K562 (cell line): ENCODE measurements around the gene GGA3. TPM values are rescaled to one million over a fixed set of nuclear protein-coding genes. Genes with fewer than 3 reads are reported as not detected.

Experiments used
- BMI1 ChIP-seq: fragments of 150-350 bp; IDR thresholded peaks from 2 replicates; pipeline ENCODE4 v1.6.1; 2014; ENCODE audit warnings: low read length
- BRCA1 ChIP-seq, 2 experiments: fragments of 450-650 bp in 1 of 2; sonication (generic) in 1 of 2; formaldehyde crosslinking in 1 of 2; IDR thresholded peaks; 2 replicates each; pipeline versions ENCODE4 v1.5.0 to v1.6.1; 2017 to 2020; ENCODE audit warnings: mild to moderate bottlenecking in 1 of 2, missing genetic modification reagents in 1 of 2
- DDX20 ChIP-seq: fragments of 450-650 bp; IDR thresholded peaks from 2 replicates; pipeline ENCODE4 v1.6.1; 2016; ENCODE audit warnings: missing genetic modification characterization, low read depth, mild to moderate bottlenecking, missing compliant biosample characterization, moderate library complexity
- HDAC8 ChIP-seq: fragments of 450-650 bp; IDR thresholded peaks from 2 replicates; pipeline ENCODE4 v1.6.1; 2016; ENCODE audit warnings: mild to moderate bottlenecking, missing genetic modification characterization, moderate library complexity, missing compliant biosample characterization
- HNRNPL ChIP-seq: fragments of 200-400 bp; formaldehyde crosslinking; IDR thresholded peaks from 2 replicates; pipeline ENCODE4 v1.6.1; 2017; ENCODE audit warnings: low read depth, mild to moderate bottlenecking, low read length
- KLF1 ChIP-seq: fragments of 450-650 bp; IDR thresholded peaks from 2 replicates; pipeline ENCODE4 v1.6.1; 2016; ENCODE audit warnings: missing genetic modification characterization, missing compliant biosample characterization
- LEF1 ChIP-seq: fragments of 450-650 bp; IDR thresholded peaks from 2 replicates; pipeline ENCODE4 v1.6.1; 2016; ENCODE audit warnings: mild to moderate bottlenecking
- RNF2 ChIP-seq: sonication (generic); IDR thresholded peaks from 2 replicates; pipeline ENCODE4 v1.6.1; 2016
- SRF ChIP-seq, 2 experiments: fragments of 250-450, 450-650 bp in 1 of 2; sonication (Bioruptor Pico) in 1 of 2; sonication (generic) in 1 of 2; formaldehyde crosslinking; IDR thresholded peaks; 2 replicates each; pipeline versions ENCODE4 v1.5.0 to v1.5.1; 2020 to 2022; ENCODE audit warnings: mild to moderate bottlenecking in 1 of 2, missing genetic modification reagents in 1 of 2
- STAT5A ChIP-seq: IDR thresholded peaks from 2 replicates; pipeline ENCODE4 v1.6.1; 2012; ENCODE audit warnings: low read length, inconsistent platforms, borderline replicate concordance
- TGIF2 ChIP-seq: sonication (generic); formaldehyde crosslinking; IDR thresholded peaks from 2 replicates; pipeline ENCODE4 v1.8.1; 2022; ENCODE audit warnings: mild to moderate bottlenecking, missing genetic modification reagents, moderate library complexity
- U2AF1 ChIP-seq: fragments of 200-400 bp; formaldehyde crosslinking; optimal IDR thresholded peaks from 2 replicates; pipeline ENCODE3; 2017; ENCODE audit warnings: mild to moderate bottlenecking, low read depth, low read length, moderate library complexity
- ZNF23 ChIP-seq: fragments of 250-450 bp; sonication (Bioruptor Pico); IDR thresholded peaks from 2 replicates; pipeline ENCODE4 v1.4.0; 2020; ENCODE audit warnings: mild to moderate bottlenecking
- ZNF436 ChIP-seq: fragments of 250-450, 450-650 bp; sonication (Bioruptor Pico); formaldehyde crosslinking; IDR thresholded peaks from 2 replicates; pipeline ENCODE4 v1.7.0; 2020; ENCODE audit warnings: mild to moderate bottlenecking
- polyA plus RNA-seq, 8 experiments: library from polyadenylated mRNA; depleted of rRNA in 4 of 8; stranded (reverse) in 5 of 8; unstranded in 3 of 8; fragments of >200 nt; fragmentation: Nextera tagmentation in 2 of 8; fragmentation: Illumina TruSeq in 1 of 8; extraction: Ambion mirVana in 2 of 8; extraction: Trizol in 1 of 8; gene quantifications; 2 replicates each; pipeline versions ENCODE4 v1.2.1 to v1.2.3, GENCODE V29; 2011 to 2014; ENCODE audit warnings: inconsistent platforms in 1 of 8, missing spikeins in 1 of 8
- total RNA-seq, 7 experiments: library from RNA; depleted of rRNA in 6 of 7; stranded (reverse); fragments of >200 nt in 6 of 7; fragmentation: Illumina TruSeq in 2 of 7; extraction: Trizol in 2 of 7; gene quantifications; 2 replicates each; pipeline versions ENCODE4 v1.2.1 to v1.2.3, GENCODE V29; 2011 to 2021; ENCODE audit warnings: low replicate concordance in 1 of 7
- TF ChIP-seq, protein P1 (sequence below): fragments of 250-450 bp; sonication (Bioruptor Pico); IDR thresholded peaks from 2 replicates; pipeline ENCODE4 v1.4.0; 2020
- TF ChIP-seq, protein P2 (sequence below): fragments of 200-400 bp; formaldehyde crosslinking; IDR thresholded peaks from 2 replicates; pipeline ENCODE4 v1.6.1; 2017; ENCODE audit warnings: mild to moderate bottlenecking, low read depth, low read length, moderate library complexity
- TF ChIP-seq, protein P3 (sequence below): fragments of 450-650 bp; formaldehyde crosslinking; IDR thresholded peaks from 2 replicates; pipeline ENCODE4 v1.4.0; 2020; ENCODE audit warnings: mild to moderate bottlenecking, mixed read lengths
- TF ChIP-seq, protein P4 (sequence below): sonication (generic); formaldehyde crosslinking; IDR thresholded peaks from 2 replicates; pipeline ENCODE4 v1.8.1; 2023; ENCODE audit warnings: mild to moderate bottlenecking, missing genetic modification reagents
- TF ChIP-seq, protein P5 (sequence below): fragments of 250-450 bp; sonication (Bioruptor Pico); IDR thresholded peaks from 2 replicates; pipeline ENCODE4 v1.8.0; 2022; ENCODE audit warnings: moderate library complexity, mild to moderate bottlenecking, inconsistent platforms

The GGA3 gene
- total and polyA plus RNA-seq, 9 of the 15 experiments (the other 6 are each of a cell fraction or from before 2014, with no cell fraction given): 5.7 to 64.9 (median 25.4) TPM

DNA sequence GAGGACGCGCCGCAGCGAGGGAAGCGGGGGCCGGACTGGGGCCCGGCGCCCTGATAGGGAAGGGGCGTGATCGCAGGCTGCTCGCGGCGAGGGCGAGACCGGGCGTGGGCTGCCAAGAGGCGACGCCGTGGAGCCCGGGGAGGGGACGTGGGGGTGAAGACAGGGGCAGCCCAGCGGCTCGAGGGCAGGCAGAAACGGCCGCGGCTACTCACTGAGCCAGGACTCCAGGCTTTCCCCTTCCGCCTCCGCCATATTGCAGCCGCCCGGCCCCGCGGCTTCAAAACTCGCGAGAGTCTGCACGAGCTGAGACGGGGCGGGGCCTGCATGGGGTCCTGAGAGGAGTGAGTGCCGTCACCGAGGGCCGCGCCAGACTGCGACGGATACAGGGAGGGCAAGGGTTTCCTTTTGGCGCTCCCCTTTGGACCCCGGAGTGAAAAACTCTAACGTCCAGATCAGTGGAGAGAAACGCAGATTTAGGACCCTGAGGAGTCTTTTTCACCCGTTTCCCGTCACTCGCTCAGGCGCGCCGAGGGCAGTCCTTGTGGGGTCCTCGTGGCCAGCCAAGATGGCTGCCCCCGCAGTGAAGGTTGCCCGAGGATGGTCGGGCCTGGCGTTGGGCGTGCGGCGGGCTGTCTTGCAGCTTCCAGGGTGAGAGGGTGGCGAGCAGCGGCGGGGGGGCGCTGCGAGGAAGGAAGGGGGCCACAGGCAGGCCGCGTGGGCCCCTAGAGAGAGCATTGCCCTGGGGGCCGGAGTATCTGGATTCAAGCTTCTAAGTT is at the start of gene GGA3, which contains the start of gene MRPS7 (continued):
- TF ChIP-seq, protein P1, sequence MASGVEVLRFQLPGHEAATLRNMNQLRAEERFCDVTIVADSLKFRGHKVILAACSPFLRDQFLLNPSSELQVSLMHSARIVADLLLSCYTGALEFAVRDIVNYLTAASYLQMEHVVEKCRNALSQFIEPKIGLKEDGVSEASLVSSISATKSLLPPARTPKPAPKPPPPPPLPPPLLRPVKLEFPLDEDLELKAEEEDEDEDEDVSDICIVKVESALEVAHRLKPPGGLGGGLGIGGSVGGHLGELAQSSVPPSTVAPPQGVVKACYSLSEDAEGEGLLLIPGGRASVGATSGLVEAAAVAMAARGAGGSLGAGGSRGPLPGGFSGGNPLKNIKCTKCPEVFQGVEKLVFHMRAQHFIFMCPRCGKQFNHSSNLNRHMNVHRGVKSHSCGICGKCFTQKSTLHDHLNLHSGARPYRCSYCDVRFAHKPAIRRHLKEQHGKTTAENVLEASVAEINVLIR (CRISPR knock-in tag): peak; percentile 42; the same call in 1 of the 2 replicates
- TF ChIP-seq U2AF1 (peak; percentile 32), HDAC8 (tag) (no peak; the same call in 1 of the 2 replicates), TGIF2 (peak; percentile 13; the same call in 1 of the 2 replicates), HNRNPL (0 out of 2 replicates have a peak, but pooled peaks have one; percentile 22), DDX20 (tag) (no peak), BMI1 (no peak), KLF1 (tag) (peak; percentile 50; the same call in 1 of the 2 replicates), ZNF436 (CRISPR knock-in tag) (0 out of 2 replicates have a peak, but pooled peaks have one; percentile 56), SRF (CRISPR knock-in tag; IDR thresholded peaks at IDR 0.05) (peak; percentile 47 to 91; a peak in 2 of 4 replicates), STAT5A (no peak), BRCA1 (IDR thresholded peaks at IDR 0.05) (no peak), BRCA1 (CRISPR knock-in tag; IDR thresholded peaks at IDR 0.05) (no peak), ZNF23 (CRISPR knock-in tag) (no peak), RNF2 (no peak), LEF1 (no peak)
- TF ChIP-seq, protein P2, sequence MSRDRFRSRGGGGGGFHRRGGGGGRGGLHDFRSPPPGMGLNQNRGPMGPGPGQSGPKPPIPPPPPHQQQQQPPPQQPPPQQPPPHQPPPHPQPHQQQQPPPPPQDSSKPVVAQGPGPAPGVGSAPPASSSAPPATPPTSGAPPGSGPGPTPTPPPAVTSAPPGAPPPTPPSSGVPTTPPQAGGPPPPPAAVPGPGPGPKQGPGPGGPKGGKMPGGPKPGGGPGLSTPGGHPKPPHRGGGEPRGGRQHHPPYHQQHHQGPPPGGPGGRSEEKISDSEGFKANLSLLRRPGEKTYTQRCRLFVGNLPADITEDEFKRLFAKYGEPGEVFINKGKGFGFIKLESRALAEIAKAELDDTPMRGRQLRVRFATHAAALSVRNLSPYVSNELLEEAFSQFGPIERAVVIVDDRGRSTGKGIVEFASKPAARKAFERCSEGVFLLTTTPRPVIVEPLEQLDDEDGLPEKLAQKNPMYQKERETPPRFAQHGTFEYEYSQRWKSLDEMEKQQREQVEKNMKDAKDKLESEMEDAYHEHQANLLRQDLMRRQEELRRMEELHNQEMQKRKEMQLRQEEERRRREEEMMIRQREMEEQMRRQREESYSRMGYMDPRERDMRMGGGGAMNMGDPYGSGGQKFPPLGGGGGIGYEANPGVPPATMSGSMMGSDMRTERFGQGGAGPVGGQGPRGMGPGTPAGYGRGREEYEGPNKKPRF: no peak
- TF ChIP-seq, protein P3, sequence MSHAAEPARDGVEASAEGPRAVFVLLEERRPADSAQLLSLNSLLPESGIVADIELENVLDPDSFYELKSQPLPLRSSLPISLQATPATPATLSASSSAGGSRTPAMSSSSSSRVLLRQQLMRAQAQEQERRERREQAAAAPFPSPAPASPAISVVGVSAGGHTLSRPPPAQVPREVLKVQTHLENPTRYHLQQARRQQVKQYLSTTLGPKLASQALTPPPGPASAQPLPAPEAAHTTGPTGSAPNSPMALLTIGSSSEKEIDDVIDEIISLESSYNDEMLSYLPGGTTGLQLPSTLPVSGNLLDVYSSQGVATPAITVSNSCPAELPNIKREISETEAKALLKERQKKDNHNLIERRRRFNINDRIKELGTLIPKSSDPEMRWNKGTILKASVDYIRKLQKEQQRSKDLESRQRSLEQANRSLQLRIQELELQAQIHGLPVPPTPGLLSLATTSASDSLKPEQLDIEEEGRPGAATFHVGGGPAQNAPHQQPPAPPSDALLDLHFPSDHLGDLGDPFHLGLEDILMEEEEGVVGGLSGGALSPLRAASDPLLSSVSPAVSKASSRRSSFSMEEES (CRISPR knock-in tag): no peak
- TF ChIP-seq, protein P4, sequence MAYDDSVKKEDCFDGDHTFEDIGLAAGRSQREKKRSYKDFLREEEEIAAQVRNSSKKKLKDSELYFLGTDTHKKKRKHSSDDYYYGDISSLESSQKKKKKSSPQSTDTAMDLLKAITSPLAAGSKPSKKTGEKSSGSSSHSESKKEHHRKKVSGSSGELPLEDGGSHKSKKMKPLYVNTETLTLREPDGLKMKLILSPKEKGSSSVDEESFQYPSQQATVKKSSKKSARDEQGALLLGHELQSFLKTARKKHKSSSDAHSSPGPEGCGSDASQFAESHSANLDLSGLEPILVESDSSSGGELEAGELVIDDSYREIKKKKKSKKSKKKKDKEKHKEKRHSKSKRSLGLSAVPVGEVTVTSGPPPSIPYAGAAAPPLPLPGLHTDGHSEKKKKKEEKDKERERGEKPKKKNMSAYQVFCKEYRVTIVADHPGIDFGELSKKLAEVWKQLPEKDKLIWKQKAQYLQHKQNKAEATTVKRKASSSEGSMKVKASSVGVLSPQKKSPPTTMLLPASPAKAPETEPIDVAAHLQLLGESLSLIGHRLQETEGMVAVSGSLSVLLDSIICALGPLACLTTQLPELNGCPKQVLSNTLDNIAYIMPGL: peak; percentile 23; the same call in 1 of the 2 replicates
- TF ChIP-seq, protein P5, sequence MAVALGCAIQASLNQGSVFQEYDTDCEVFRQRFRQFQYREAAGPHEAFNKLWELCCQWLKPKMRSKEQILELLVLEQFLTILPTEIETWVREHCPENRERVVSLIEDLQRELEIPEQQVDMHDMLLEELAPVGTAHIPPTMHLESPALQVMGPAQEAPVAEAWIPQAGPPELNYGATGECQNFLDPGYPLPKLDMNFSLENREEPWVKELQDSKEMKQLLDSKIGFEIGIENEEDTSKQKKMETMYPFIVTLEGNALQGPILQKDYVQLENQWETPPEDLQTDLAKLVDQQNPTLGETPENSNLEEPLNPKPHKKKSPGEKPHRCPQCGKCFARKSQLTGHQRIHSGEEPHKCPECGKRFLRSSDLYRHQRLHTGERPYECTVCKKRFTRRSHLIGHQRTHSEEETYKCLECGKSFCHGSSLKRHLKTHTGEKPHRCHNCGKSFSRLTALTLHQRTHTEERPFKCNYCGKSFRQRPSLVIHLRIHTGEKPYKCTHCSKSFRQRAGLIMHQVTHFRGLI (CRISPR knock-in tag): no peak
